Measurements from ENCODE around the gene WASF1.

The WASF1 gene

GRCh38 chr6:110090876-110091275, 88.6 kb downstream of the WASF1 start:
- Histone ChIP-seq H3K27me3 (ENCODE audit: insufficient read depth, low read length, poor library complexity, severe bottlenecking) (no peaks in the 10 kb centered on the region), H3F3A (ENCODE audit: low read depth) (no peaks in the 10 kb centered on the region), H3K9me2 (replicated peaks; ENCODE audit: low read depth, low read length) (no peaks in the 10 kb centered on the region), H3K79me2 (ENCODE audit: insufficient read depth, low read length) (no peaks in the 10 kb centered on the region), H3K4me2 (ENCODE audit: low read depth, low read length, poor library complexity, severe bottlenecking) (no peak overlapping the region), H2AFZ (ENCODE audit: low read length) (no peak overlapping the region), H4K20me1 (ENCODE audit: insufficient read depth, low read length, poor library complexity, severe bottlenecking) (no peaks in the 10 kb centered on the region), H3K36me3 (ENCODE audit: insufficient read depth, low read length) (no peaks in the 10 kb centered on the region), H3K9me3 (ENCODE audit: insufficient read depth, low read depth, low read length) (no peaks in the 10 kb centered on the region), H3K4me1 (ENCODE audit: insufficient read depth, low read length, poor library complexity, severe bottlenecking) (peaks cover 6% of the 10 kb centered on the region), H3K9ac (ENCODE audit: low read depth, low read length, poor library complexity, severe bottlenecking) (no peak overlapping the region), H3K4me3 (ENCODE audit: low read length, poor library complexity, severe bottlenecking) (no peak overlapping the region)
- no peak for TF ChIP-seq CTCF (conservative IDR thresholded peaks at IDR 0.05; ENCODE audit: low read length)
- TF ChIP-seq EZH2phosphoT487 (IDR thresholded peaks at IDR 0.05; ENCODE audit: borderline replicate concordance): no peak

- Histone ChIP-seq H3K9me3 (ENCODE audit: insufficient read depth, low read depth, low read length) (no peaks in the 10 kb centered on the region), H3K27me3 (ENCODE audit: insufficient read depth, low read length, poor library complexity, severe bottlenecking) (no peaks in the 10 kb centered on the region), H3K9ac (ENCODE audit: low read depth, low read length, poor library complexity, severe bottlenecking) (no peak overlapping the region), H3K36me3 (ENCODE audit: insufficient read depth, low read length) (no peaks in the 10 kb centered on the region), H2AFZ (ENCODE audit: low read length) (no peak overlapping the region), H3K79me2 (ENCODE audit: insufficient read depth, low read length) (no peaks in the 10 kb centered on the region), H3K4me2 (ENCODE audit: low read depth, low read length, poor library complexity, severe bottlenecking) (no peak overlapping the region), H3F3A (ENCODE audit: low read depth) (no peaks in the 10 kb centered on the region), H3K4me3 (ENCODE audit: low read length, poor library complexity, severe bottlenecking) (no peak overlapping the region), H4K20me1 (ENCODE audit: insufficient read depth, low read length, poor library complexity, severe bottlenecking) (no peaks in the 10 kb centered on the region), H3K4me1 (ENCODE audit: insufficient read depth, low read length, poor library complexity, severe bottlenecking) (no peaks in the 10 kb centered on the region), H3K9me2 (replicated peaks; ENCODE audit: low read depth, low read length) (no peaks in the 10 kb centered on the region)
- TF ChIP-seq CTCF (conservative IDR thresholded peaks at IDR 0.05; ENCODE audit: low read length) (no peak), EZH2phosphoT487 (IDR thresholded peaks at IDR 0.05; ENCODE audit: borderline replicate concordance) (no peak)
Measured at GRCh38 chr6:110089323-110089722, 90.1 kb downstream of the WASF1 start.

- Histone ChIP-seq H3K9me3 (ENCODE audit: insufficient read depth, low read depth, low read length) (no peaks in the 10 kb centered on the region), H3K4me2 (ENCODE audit: low read depth, low read length, poor library complexity, severe bottlenecking) (no peak overlapping the region), H3K4me3 (ENCODE audit: low read length, poor library complexity, severe bottlenecking) (no peak overlapping the region), H3K9me2 (replicated peaks; ENCODE audit: low read depth, low read length) (no peaks in the 10 kb centered on the region), H3K4me1 (ENCODE audit: insufficient read depth, low read length, poor library complexity, severe bottlenecking) (no peaks in the 10 kb centered on the region), H4K20me1 (ENCODE audit: insufficient read depth, low read length, poor library complexity, severe bottlenecking) (no peaks in the 10 kb centered on the region), H3F3A (ENCODE audit: low read depth) (no peaks in the 10 kb centered on the region), H3K9ac (ENCODE audit: low read depth, low read length, poor library complexity, severe bottlenecking) (no peak overlapping the region), H3K36me3 (ENCODE audit: insufficient read depth, low read length) (no peaks in the 10 kb centered on the region), H3K79me2 (ENCODE audit: insufficient read depth, low read length) (no peaks in the 10 kb centered on the region), H2AFZ (ENCODE audit: low read length) (no peak overlapping the region), H3K27me3 (ENCODE audit: insufficient read depth, low read length, poor library complexity, severe bottlenecking) (no peaks in the 10 kb centered on the region)
- no peak for TF ChIP-seq CTCF (conservative IDR thresholded peaks at IDR 0.05; ENCODE audit: low read length)
- no peak for TF ChIP-seq EZH2phosphoT487 (IDR thresholded peaks at IDR 0.05; ENCODE audit: borderline replicate concordance)
Measured at GRCh38 chr6:110085285-110085684, 94.2 kb downstream of the WASF1 start.
